ENCODE data around the gene SH2D7. TPM values are rescaled to one million over a fixed set of nuclear protein-coding genes. Genes with fewer than 3 reads are reported as not detected.

SH2D7 gene
- total RNA-seq, 1 experiment from 2014 or later = not detected

GRCh38 chr15:78139578-78139977 is 47.2 kb downstream of the SH2D7 start:
- CTCF ChIA-PET = interaction anchor here (0.7 to 2.3 kb wide), 8 partner anchors 8 to 173 kb away, joined by 3 to 12 read pairs (median 4); partner anchors contain the start of gene CIB2
- intact Hi-C loops (cut with micrococcal nuclease) = no loop called here
- H3K36me3 Mint-ChIP-seq (ENCODE audit: insufficient read depth, unreplicated experiment) = no peaks in the 10 kb centered on the region
- no peaks in the 10 kb centered on the region for H3K9me3 Mint-ChIP-seq (ENCODE audit: unreplicated experiment)
- no peak for TF ChIP-seq CTCF (IDR thresholded peaks at IDR 0.05; ENCODE audit: unreplicated experiment)
- no peak overlapping the region for H3K4me3 Mint-ChIP-seq (ENCODE audit: unreplicated experiment)
- DNase-seq (ENCODE audit: unreplicated experiment) = no peak
- H3K27me3 Mint-ChIP-seq (ENCODE audit: insufficient read depth, unreplicated experiment) = no peaks in the 10 kb centered on the region
- BruUV-seq (replicated peaks) = no TSS peak
- H3K27ac Mint-ChIP-seq (ENCODE audit: low read depth, unreplicated experiment) = no peak overlapping the region
- POLR2A ChIA-PET = interaction anchor here (0.5 to 4.3 kb wide), 2 partner anchors 9 to 357 kb away, joined by 3 to 22 read pairs; partner anchors contain the start of gene IDH3A
- no peaks in the 10 kb centered on the region for H3K4me1 Mint-ChIP-seq (ENCODE audit: insufficient read depth, unreplicated experiment)

- BruUV-seq (replicated peaks) = no TSS peak
- no peaks in the 10 kb centered on the region for H3K36me3 Mint-ChIP-seq (ENCODE audit: insufficient read depth, unreplicated experiment)
- POLR2A ChIA-PET = interaction anchor here (0.6 to 4.3 kb wide), 2 partner anchors 8 to 28 kb away, joined by 3 to 22 read pairs; partner anchors contain the start of gene IDH3A
- no peak for DNase-seq (ENCODE audit: unreplicated experiment)
- no peak overlapping the region for H3K27ac Mint-ChIP-seq (ENCODE audit: low read depth, unreplicated experiment)
- CTCF ChIA-PET = interaction anchor here (0.6 to 2.3 kb wide), 3 partner anchors 9 to 55 kb away, joined by 3 to 12 read pairs (median 7); partner anchors contain the start of gene CIB2
- no peaks in the 10 kb centered on the region for H3K27me3 Mint-ChIP-seq (ENCODE audit: insufficient read depth, unreplicated experiment)
- intact Hi-C loops (cut with micrococcal nuclease) = no loop called here
- H3K9me3 Mint-ChIP-seq (ENCODE audit: unreplicated experiment) = no peaks in the 10 kb centered on the region
- H3K4me3 Mint-ChIP-seq (ENCODE audit: unreplicated experiment) = no peak overlapping the region
- H3K4me1 Mint-ChIP-seq (ENCODE audit: insufficient read depth, unreplicated experiment) = no peaks in the 10 kb centered on the region
- no peak for TF ChIP-seq CTCF (IDR thresholded peaks at IDR 0.05; ENCODE audit: unreplicated experiment)
Observed at GRCh38 chr15:78140292-78140691, 47.9 kb downstream of the SH2D7 start.

- Mint-ChIP-seq H3K9me3 (ENCODE audit: unreplicated experiment) (no peaks in the 10 kb centered on the region), H3K27me3 (ENCODE audit: insufficient read depth, unreplicated experiment) (no peaks in the 10 kb centered on the region), H3K36me3 (ENCODE audit: insufficient read depth, unreplicated experiment) (peaks cover 2% of the 10 kb centered on the region), H3K4me3 (ENCODE audit: unreplicated experiment) (no peak overlapping the region), H3K27ac (ENCODE audit: low read depth, unreplicated experiment) (no peak overlapping the region), H3K4me1 (ENCODE audit: insufficient read depth, unreplicated experiment) (peaks cover 11% of the 10 kb centered on the region)
- TF ChIP-seq CTCF (IDR thresholded peaks at IDR 0.05; ENCODE audit: unreplicated experiment) = no peak
- intact Hi-C loops (cut with micrococcal nuclease) = no loop called here
- POLR2A ChIA-PET = no interaction called here
- no peak for DNase-seq (ENCODE audit: unreplicated experiment)
- no TSS peak for BruUV-seq (replicated peaks)
- CTCF ChIA-PET = no interaction called here
Observed at GRCh38 chr15:78142332-78142731, 50.0 kb downstream of the SH2D7 start.

- H3K27ac Mint-ChIP-seq (ENCODE audit: low read depth, unreplicated experiment) = peak overlapping the region; percentile 84
- CTCF ChIA-PET = interaction anchor here (0.7 to 1.9 kb wide), 3 partner anchors 20 to 94 kb away, joined by 4 to 6 read pairs (median 4); no protein-coding TSS in a partner anchor
- H3K9me3 Mint-ChIP-seq (ENCODE audit: unreplicated experiment) = no peaks in the 10 kb centered on the region
- no peak for TF ChIP-seq CTCF (IDR thresholded peaks at IDR 0.05; ENCODE audit: unreplicated experiment)
- H3K27me3 Mint-ChIP-seq (ENCODE audit: insufficient read depth, unreplicated experiment) = no peaks in the 10 kb centered on the region
- no TSS peak for BruUV-seq (replicated peaks)
- peaks cover 28% of the 10 kb centered on the region for H3K4me1 Mint-ChIP-seq (ENCODE audit: insufficient read depth, unreplicated experiment)
- H3K4me3 Mint-ChIP-seq (ENCODE audit: unreplicated experiment) = no peak overlapping the region
- intact Hi-C loops (cut with micrococcal nuclease) = no loop called here
- peaks cover 14% of the 10 kb centered on the region for H3K36me3 Mint-ChIP-seq (ENCODE audit: insufficient read depth, unreplicated experiment)
- DNase-seq (ENCODE audit: unreplicated experiment) = no peak
- POLR2A ChIA-PET = interaction anchor here (0.8 to 3.4 kb wide), 3 partner anchors 10 to 291 kb away, joined by 3 to 28 read pairs (median 4); partner anchors contain the start of gene IREB2
Observed at GRCh38 chr15:78146425-78147154, 54.2 kb downstream of the SH2D7 start.

Measured in MCF 10A (cell line).